SK-N-MC (cell line): ENCODE data around the gene ANKMY1.

Source experiments
- EZH2 ChIP-seq: fragments of 200-600 bp; sonication (generic); IDR thresholded peaks from one replicate; pipeline ENCODE4 v1.6.1; 2017; ENCODE audit warnings: antibody characterized with exemption
- POLR2AphosphoS5 ChIP-seq: IDR thresholded peaks from 2 replicates; pipeline ENCODE4 v1.6.1; 2012; ENCODE audit warnings: mild to moderate bottlenecking, low read depth, low read length, borderline replicate concordance

DNA sequence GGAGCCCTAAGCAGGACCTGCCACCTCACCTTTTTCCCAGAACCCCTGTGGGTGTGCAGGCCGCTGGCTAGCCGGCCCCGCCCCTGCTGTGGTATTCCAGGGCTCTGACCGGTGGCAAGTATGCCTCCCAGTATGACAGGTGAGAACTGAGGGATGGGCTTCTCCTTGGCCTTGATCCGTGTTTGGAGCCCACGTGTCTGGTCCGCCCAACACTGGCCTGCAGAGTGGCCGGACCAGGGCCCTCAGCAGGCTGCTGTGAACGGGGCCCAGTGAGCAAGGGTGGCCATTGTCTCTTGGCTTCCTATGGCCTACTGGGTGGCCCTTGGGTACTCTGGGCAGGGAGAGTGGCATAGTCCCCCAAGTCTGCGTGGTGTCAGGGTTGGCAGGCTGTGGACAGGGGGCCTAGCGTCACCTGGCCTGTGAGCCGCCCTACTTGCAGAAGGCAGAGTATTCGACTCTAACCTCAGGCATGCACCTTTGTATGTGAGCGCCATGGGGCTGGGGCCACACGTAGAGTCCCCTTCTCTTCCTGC is 12.3 kb upstream of the ANKMY1 start:
- no peak for TF ChIP-seq POLR2AphosphoS5
- no peak for TF ChIP-seq EZH2
